DMS53 treated with DMSO at 0.1 percent for 48 hours (cell line): ENCODE data around the gene UBA1.
"Not testable (repeated sequence)": the region's sequence is repeated elsewhere in the genome, so short reads cannot be mapped to it uniquely, and the experiment has no call there.

ENCODE experiments used
- DNase-seq: peaks from one replicate; lab custom pipeline; 2025; ENCODE audit not compliant: unreplicated experiment; lab: John Stamatoyannopoulos, UW

UBA1 gene

DNA sequence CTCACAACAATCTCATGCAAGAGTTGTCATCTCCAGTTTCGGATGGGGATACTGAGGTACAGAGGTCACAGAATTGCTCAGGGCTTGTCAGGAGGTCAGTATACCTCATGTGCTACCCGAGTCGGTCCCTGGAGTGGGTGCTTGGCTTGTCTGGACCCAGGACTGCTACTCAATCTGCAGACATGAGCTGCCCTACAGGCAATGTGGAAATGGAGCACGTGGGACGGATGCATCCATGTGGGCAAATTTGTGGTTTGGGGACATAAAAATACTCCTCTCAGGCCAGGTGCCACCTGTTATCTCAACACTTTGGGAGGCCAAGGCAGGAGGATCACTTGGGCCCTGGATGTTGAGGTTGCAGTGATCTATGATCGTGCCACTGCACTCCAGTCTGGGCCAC lies 54.9 kb downstream of the UBA1 start:
- DNase-seq, result no peak

DNA sequence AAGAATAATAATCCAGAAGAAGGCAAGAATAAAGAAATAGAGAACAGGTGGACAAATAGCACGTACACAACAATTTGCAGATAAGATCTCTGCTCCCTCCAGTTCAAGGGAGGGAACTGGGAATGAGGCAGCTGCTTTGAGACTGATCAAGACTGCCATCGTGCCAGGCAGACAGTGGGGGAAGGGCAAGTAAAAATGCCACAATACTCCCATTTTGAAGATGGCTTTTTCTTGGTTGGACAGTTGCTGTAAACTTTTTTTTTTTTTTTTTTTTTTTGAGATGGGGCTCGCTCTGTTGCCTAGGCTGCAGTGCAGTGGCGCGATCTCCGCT lies 56.4 kb downstream of the UBA1 start:
- no peak for DNase-seq

GRCh38 chrX:47257620-47258019 lies 64.0 kb downstream of the UBA1 start:
- not testable (repeated sequence) for DNase-seq
